Vagina (tissue), 2 donors: ENCODE results near the gene SLC22A13.

Experiments
- POLR2A ChIP-seq, 2 donors: fragments of 450-650 bp; IDR thresholded peaks; one replicate each; pipeline ENCODE4 v1.6.1; 2017; ENCODE audit warnings: antibody characterized with exemption in 2 of 2, mild to moderate bottlenecking in 2 of 2, moderate library complexity in 2 of 2
- TF ChIP-seq, protein P1 (sequence below), 3 experiments: fragments of 450-650 bp in 2 of 3; fragments of 200-600 bp in 1 of 3; sonication (generic) in 1 of 3; IDR thresholded peaks; one replicate each; pipeline ENCODE4 v1.5.1; 2017 to 2019; ENCODE audit warnings: antibody characterized with exemption in 3 of 3, mild to moderate bottlenecking in 2 of 3, moderate library complexity in 2 of 3

DNA sequence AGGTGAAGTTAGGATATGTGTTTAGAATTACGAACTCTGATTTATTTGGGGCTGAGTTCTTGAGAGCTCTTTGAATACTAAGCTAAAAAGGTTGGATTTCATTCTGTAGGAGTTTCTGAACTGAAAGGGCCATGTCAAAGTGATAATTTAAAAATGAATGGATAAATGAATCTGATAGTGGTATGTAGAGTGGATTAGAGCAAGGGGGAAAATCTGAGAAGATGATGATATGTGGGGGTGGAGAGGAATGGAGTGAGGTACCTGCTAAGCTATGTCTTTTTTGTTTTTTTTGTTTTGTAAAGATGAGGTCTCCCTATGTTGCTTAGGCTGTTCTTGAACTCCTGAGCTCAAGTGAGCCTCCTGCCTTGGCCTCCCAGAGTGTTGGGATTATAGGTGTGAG is 44.6 kb upstream of the SLC22A13 start:
- TF ChIP-seq, protein P1, sequence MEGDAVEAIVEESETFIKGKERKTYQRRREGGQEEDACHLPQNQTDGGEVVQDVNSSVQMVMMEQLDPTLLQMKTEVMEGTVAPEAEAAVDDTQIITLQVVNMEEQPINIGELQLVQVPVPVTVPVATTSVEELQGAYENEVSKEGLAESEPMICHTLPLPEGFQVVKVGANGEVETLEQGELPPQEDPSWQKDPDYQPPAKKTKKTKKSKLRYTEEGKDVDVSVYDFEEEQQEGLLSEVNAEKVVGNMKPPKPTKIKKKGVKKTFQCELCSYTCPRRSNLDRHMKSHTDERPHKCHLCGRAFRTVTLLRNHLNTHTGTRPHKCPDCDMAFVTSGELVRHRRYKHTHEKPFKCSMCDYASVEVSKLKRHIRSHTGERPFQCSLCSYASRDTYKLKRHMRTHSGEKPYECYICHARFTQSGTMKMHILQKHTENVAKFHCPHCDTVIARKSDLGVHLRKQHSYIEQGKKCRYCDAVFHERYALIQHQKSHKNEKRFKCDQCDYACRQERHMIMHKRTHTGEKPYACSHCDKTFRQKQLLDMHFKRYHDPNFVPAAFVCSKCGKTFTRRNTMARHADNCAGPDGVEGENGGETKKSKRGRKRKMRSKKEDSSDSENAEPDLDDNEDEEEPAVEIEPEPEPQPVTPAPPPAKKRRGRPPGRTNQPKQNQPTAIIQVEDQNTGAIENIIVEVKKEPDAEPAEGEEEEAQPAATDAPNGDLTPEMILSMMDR (IDR thresholded peaks at IDR 0.05): no peak
- TF ChIP-seq POLR2A (IDR thresholded peaks at IDR 0.05): no peak
